RPMI7951 (cell line): ENCODE data around the gene GOLGA6L1. TPM values are rescaled to one million over a fixed set of nuclear protein-coding genes. Genes with fewer than 3 reads are reported as not detected.
"Not testable (repeated sequence)": the region's sequence is repeated elsewhere in the genome, so short reads cannot be mapped to it uniquely, and the experiment has no call there.

Source experiments
- DNase-seq: peaks from one replicate; pipeline ENCODE4 v3.0.0-alpha.2; 2012; ENCODE audit warnings: low read depth
- total RNA-seq: library from RNA; depleted of rRNA; stranded (reverse); fragments of >200 nt; shearing (Covaris generic); gene quantifications from 2 replicates; pipeline ENCODE4 v1.2.3, GENCODE V29; 2014; rRNA removed

GOLGA6L1 gene
- total RNA-seq = not detected in 2 replicates

GRCh38 chr15:23136722-23137121 lies at the start of gene GOLGA6L1:
TSS of gene GOLGA6L1 (minus strand) at chr15:23136822. CDS start at chr15:23136731, 91 bp downstream.
- not testable (repeated sequence) for DNase-seq

- not testable (repeated sequence) for DNase-seq
These were observed 44.6 kb upstream of the GOLGA6L1 start for GRCh38 chr15:23181201-23181600.

GRCh38 chr15:23180547-23180927 lies 43.9 kb upstream of the GOLGA6L1 start:
- not testable (repeated sequence) for DNase-seq

GRCh38 chr15:23179768-23180546 lies 43.3 kb upstream of the GOLGA6L1 start:
- DNase-seq = not testable (repeated sequence)

GRCh38 chr15:23176683-23177082 lies 40.1 kb upstream of the GOLGA6L1 start:
- not testable (repeated sequence) for DNase-seq

GRCh38 chr15:23175606-23176005 lies 39.0 kb upstream of the GOLGA6L1 start:
- DNase-seq = not testable (repeated sequence)

- DNase-seq = peak; percentile 49
These were observed 38.1 kb upstream of the GOLGA6L1 start for GRCh38 chr15:23174609-23175140.

- DNase-seq = not testable (repeated sequence)
These were observed 3.8 kb downstream of the GOLGA6L1 start for GRCh38 chr15:23132787-23133186.

- no peak for DNase-seq
These were observed 18.4 kb downstream of the GOLGA6L1 start for GRCh38 chr15:23118208-23118607.

- DNase-seq = no peak
These were observed 40.8 kb downstream of the GOLGA6L1 start for GRCh38 chr15:23095796-23096195.

GRCh38 chr15:23083115-23083514 lies 53.5 kb downstream of the GOLGA6L1 start:
- no peak for DNase-seq

- not testable (repeated sequence) for DNase-seq
These were observed 54.5 kb downstream of the GOLGA6L1 start for GRCh38 chr15:23081996-23082737.

- peak; percentile 27 for DNase-seq
These were observed 55.4 kb downstream of the GOLGA6L1 start for GRCh38 chr15:23081271-23081670.

GRCh38 chr15:23079766-23080165 lies 56.9 kb downstream of the GOLGA6L1 start:
- no peak for DNase-seq

Other genes starting within 250 kb of the GOLGA6L1 start
- 89.6 and 91.8 TPM in 2 replicates for gene CYFIP1, start 156.5 kb downstream of the GOLGA6L1 start, total RNA-seq
- 20.1 and 21.9 TPM in 2 replicates for gene TUBGCP5, start 97.3 kb downstream of the GOLGA6L1 start, total RNA-seq
- not detected in 2 replicates for gene GOLGA6L26, start 197.4 kb upstream of the GOLGA6L1 start, total RNA-seq
- 0.48 and 0.78 TPM in 2 replicates for gene GOLGA8S, start 217.9 kb upstream of the GOLGA6L1 start, total RNA-seq